Prostate gland (tissue), 2 donors: ENCODE data around the gene TNNI3.

Source experiments
- POLR2A ChIP-seq: fragments of 450-650 bp; IDR thresholded peaks from one replicate; pipeline ENCODE4 v1.6.1; 2016; ENCODE audit warnings: antibody characterized with exemption, mild to moderate bottlenecking
- POLR2AphosphoS5 ChIP-seq: sonication (generic); formaldehyde crosslinking; IDR thresholded peaks from one replicate; pipeline ENCODE4 v1.6.1; 2017; ENCODE audit warnings: antibody characterized with exemption
- TF ChIP-seq, protein P1 (sequence below), 4 experiments: fragments of 200-600 bp in 2 of 4; fragments of 450-650 bp in 2 of 4; sonication (generic) in 2 of 4; IDR thresholded peaks; 1 replicate in 3 of 4; 2 replicates in 1 of 4; pipeline ENCODE4 v1.5.1; 2016 to 2019; ENCODE audit warnings: antibody characterized with exemption in 4 of 4, mild to moderate bottlenecking in 2 of 4, moderate library complexity in 2 of 4

- TF ChIP-seq, protein P1, sequence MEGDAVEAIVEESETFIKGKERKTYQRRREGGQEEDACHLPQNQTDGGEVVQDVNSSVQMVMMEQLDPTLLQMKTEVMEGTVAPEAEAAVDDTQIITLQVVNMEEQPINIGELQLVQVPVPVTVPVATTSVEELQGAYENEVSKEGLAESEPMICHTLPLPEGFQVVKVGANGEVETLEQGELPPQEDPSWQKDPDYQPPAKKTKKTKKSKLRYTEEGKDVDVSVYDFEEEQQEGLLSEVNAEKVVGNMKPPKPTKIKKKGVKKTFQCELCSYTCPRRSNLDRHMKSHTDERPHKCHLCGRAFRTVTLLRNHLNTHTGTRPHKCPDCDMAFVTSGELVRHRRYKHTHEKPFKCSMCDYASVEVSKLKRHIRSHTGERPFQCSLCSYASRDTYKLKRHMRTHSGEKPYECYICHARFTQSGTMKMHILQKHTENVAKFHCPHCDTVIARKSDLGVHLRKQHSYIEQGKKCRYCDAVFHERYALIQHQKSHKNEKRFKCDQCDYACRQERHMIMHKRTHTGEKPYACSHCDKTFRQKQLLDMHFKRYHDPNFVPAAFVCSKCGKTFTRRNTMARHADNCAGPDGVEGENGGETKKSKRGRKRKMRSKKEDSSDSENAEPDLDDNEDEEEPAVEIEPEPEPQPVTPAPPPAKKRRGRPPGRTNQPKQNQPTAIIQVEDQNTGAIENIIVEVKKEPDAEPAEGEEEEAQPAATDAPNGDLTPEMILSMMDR (IDR thresholded peaks at IDR 0.05), result no peak
- no peak for TF ChIP-seq POLR2A
- no peak for TF ChIP-seq POLR2AphosphoS5
Observed at GRCh38 chr19:55193481-55193880, 35.9 kb upstream of the TNNI3 start.
